ENCODE data around the gene FZD7. TPM values are rescaled to one million over a fixed set of nuclear protein-coding genes. Genes with fewer than 3 reads are reported as not detected.

The FZD7 gene
- polyA plus RNA-seq, 3 donors, result 57.5 to 76.9 (median 71.4) TPM

DNA sequence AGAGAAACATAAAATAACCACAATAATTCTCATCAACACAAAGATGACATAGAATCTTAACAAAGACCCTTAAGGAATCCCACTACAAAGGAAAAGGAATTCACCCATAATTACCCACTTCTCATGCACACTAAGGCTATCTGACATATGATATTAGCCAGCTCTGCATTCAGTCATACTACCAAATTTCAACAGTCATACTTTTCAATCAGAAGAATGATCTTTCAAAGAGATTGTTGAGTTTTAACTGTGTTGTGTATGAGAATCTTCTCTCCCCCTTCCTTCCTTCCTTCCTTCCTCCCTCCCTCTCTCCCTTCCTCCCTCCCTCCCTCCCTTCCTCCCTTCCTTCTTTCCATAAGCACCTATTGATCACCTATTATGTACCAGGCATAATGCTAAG is 17.0 kb downstream of the FZD7 start:
- no peak for DNase-seq (ENCODE audit: extremely low read depth in 1 of 11, low read depth in 9 of 11, low spot score in 4 of 11)

GRCh38 chr2:202051499-202052161 is 18.0 kb downstream of the FZD7 start:
- no peak for DNase-seq (ENCODE audit: extremely low read depth in 1 of 11, low read depth in 9 of 11, low spot score in 4 of 11)

- DNase-seq (ENCODE audit: extremely low read depth in 1 of 11, low read depth in 9 of 11, low spot score in 4 of 11), result no peak
Measured at GRCh38 chr2:202052235-202052634, 18.6 kb downstream of the FZD7 start.

DNA sequence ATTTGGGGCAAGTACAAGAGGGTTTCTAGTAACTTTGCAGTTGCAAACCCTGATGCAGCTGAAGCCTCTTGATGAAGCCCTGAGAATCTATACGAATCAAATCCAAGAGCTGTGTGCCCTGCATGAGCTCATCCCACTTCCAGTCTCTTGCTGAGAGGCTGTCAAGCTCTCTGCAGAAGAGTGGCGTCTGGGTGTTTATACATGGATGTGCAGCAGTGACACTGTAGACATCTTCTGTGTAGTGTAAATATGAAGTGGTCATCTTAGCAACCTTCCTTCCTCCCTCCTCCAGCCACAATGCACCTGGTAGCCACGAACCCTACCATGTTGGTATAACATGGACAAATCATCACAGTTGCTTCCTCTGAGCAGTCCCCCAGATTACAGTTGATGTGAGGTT is 21.0 kb downstream of the FZD7 start:
- DNase-seq (ENCODE audit: extremely low read depth in 1 of 11, low read depth in 9 of 11, low spot score in 4 of 11), result no peak

DNA sequence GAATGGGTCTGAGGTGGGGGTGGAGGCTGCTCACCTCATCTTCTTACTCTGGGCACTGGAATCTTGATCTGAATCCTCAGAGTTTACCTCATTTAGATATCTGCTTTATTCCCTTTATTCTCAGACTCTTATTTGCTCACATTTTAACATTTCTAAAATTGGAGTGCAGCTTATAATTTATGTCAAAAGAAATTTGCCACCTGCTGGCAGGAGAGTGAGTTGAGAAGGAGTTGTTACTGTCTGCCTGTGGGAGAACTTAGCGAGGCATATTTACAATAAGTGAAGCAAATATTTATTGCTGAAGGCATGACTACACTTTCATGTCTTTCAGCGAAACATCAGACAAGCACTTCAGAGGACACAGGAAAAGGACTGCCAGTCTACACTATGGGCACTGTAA is 23.0 kb downstream of the FZD7 start:
- DNase-seq (ENCODE audit: extremely low read depth in 1 of 11, low read depth in 9 of 11, low spot score in 4 of 11), result no peak

- no peak for DNase-seq (ENCODE audit: extremely low read depth in 1 of 11, low read depth in 9 of 11, low spot score in 4 of 11)
Measured at GRCh38 chr2:202060218-202060617, 26.6 kb downstream of the FZD7 start.

DNA sequence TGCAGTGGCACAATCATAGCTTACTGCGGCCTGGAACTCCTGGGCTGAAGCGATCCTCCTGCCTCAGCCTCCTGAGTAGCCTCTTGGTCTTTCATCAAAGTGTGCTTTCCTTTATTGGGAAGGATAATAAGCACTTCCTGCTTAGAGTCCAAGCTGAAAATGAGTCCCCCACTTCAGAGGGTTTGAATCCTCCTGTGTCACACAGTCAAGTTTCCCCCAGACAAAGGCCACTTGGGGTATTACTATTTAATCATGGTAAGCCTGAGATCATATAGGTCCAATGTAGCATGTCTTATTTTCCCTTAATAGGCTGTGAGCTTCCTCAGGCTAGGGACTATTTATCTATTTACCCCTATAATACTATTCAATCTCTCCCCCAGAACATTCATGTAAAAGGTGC is 28.0 kb downstream of the FZD7 start:
- no peak for DNase-seq (ENCODE audit: extremely low read depth in 1 of 11, low read depth in 9 of 11, low spot score in 4 of 11)

- no peak for DNase-seq (ENCODE audit: extremely low read depth in 1 of 11, low read depth in 9 of 11, low spot score in 4 of 11)
Measured at GRCh38 chr2:202064171-202064880, 30.7 kb downstream of the FZD7 start.

- DNase-seq (ENCODE audit: extremely low read depth in 1 of 11, low read depth in 9 of 11, low spot score in 4 of 11), result no peak
Measured at GRCh38 chr2:202064881-202065230, 31.2 kb downstream of the FZD7 start.

- no peak for DNase-seq (ENCODE audit: extremely low read depth in 1 of 11, low read depth in 9 of 11, low spot score in 4 of 11)
Measured at GRCh38 chr2:202065876-202066275, 32.2 kb downstream of the FZD7 start.

DNA sequence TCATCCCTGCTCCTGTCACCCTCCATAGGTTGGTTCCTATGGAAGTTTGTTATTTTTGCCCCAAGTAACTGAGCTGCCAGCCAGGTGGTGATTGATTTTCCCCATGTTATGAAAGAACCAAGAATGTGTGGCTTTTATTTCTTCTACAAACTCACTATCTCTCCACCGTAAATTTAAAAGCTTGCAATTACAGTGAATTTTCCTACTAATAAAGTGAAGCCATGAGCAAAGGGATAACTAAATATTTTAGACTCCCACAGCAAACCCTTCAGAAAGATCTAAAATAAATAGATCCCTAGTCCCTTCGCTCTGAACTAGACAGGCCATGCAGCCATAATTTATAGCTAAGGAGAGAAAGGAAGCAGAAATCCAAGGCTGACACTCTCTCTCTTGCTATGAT is 33.2 kb downstream of the FZD7 start:
- peak in 1 of 11 donors; percentile 37 for DNase-seq (ENCODE audit: extremely low read depth in 1 of 11, low read depth in 9 of 11, low spot score in 4 of 11)

- no peak for DNase-seq (ENCODE audit: extremely low read depth in 1 of 11, low read depth in 9 of 11, low spot score in 4 of 11)
Measured at GRCh38 chr2:202067589-202067988, 33.9 kb downstream of the FZD7 start.

- peak in 2 of 11 donors; percentile 40 to 69 for DNase-seq (ENCODE audit: extremely low read depth in 1 of 11, low read depth in 9 of 11, low spot score in 4 of 11)
Measured at GRCh38 chr2:202069170-202070067, 35.8 kb downstream of the FZD7 start.

DNA sequence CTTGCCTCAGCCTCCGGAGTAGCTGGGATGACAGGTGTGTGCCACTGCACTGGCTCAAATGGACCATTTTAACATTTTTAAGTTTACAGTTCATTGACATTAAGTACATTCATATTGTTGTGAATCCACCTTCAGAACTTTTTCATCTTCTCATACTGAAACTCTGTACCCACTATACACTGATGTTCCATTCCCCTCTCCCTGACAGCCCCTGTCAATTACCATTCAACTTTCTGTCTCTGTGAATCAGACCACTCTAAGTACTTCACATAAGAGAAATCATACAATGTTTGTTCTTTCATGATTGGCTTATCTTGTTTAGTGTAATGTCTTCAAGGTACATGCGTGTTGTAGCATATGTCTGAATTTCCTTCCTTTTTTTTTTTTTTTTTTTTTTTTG is 37.5 kb downstream of the FZD7 start:
- no peak for DNase-seq (ENCODE audit: extremely low read depth in 1 of 11, low read depth in 9 of 11, low spot score in 4 of 11)

GRCh38 chr2:202072226-202072625 is 38.6 kb downstream of the FZD7 start:
- no peak for DNase-seq (ENCODE audit: extremely low read depth in 1 of 11, low read depth in 9 of 11, low spot score in 4 of 11)

DNA sequence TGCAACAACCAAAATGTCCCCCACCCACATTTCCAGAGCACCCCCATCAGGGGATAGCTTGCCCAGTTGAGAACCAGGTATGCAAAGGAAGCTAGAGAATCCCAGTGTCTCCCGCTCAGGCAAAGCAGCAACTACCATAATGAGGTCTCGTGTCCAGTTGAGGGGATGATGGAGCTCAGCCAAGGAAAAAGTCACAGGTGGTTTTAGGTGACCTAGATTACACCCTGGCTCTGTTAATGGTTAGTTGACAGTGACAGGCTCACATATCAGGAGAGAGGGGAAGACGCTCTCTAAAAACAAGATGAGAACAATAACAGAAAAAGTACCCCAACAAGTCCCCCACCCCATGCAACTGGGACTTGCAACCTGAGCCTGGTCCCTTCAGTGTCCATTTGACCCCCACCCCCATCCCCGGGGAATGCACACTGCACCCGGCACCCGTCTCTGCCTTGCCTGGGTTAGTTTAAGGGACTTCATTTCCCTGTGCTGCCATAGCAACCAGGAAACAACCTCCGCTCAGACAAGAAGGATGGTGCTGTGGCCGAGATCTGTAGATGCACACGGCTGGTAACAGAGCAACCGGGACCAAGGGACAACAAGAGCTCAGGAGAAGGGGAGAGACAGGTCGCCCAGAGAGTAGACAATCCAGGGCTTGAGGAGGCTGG is 39.2 kb downstream of the FZD7 start, which contains the start of gene KIAA2012:
KIAA2012 (plus strand) TSS at position 519 of the 665 bp plus-strand sequence. CDS start 373 bp downstream, outside the sequence.
- DNase-seq (ENCODE audit: extremely low read depth in 1 of 11, low read depth in 9 of 11, low spot score in 4 of 11), result peak in 3 of 11 donors; percentile 45 to 69 (median 62)

- no peak for DNase-seq (ENCODE audit: extremely low read depth in 1 of 11, low read depth in 9 of 11, low spot score in 4 of 11)
Measured at GRCh38 chr2:202074324-202074723, 40.7 kb downstream of the FZD7 start.

- DNase-seq (ENCODE audit: extremely low read depth in 1 of 11, low read depth in 9 of 11, low spot score in 4 of 11), result no peak
Measured at GRCh38 chr2:202079310-202079709, 45.7 kb downstream of the FZD7 start.

DNA sequence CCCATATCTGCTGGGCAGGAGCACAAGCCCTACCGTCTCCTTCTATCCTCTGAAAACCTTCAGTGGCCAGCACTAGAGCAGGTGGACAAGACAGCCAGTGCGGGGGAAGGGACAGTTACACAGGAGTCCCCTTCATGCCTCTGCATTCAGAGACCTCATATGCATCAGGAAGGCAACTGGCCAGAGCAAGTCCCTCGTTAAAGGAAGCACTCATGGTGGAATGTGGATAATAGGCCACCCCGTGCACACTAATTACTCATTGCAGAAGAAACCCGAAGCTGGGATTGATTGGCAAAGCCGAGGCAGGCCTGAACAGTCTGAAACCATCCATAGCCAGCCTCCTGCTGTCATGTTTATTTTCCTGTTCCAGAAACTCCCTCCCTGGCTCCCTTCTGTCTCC is 50.6 kb downstream of the FZD7 start:
- DNase-seq (ENCODE audit: extremely low read depth in 1 of 11, low read depth in 9 of 11, low spot score in 4 of 11), result no peak

Measured in renal cortex interstitium (tissue), 11 donors.